Heart right ventricle (tissue), 16 donors: ENCODE measurements around the gene CCDC154. TPM values are rescaled to one million over a fixed set of nuclear protein-coding genes. Genes with fewer than 3 reads are reported as not detected.

Experiments
- ATAC-seq, 8 donors: fragments of 200-7000 bp; cut with Tn5 transposase; one replicate each; pipeline ENCODE4 v1.9.1; 2020; ENCODE audit warnings: mild to moderate bottlenecking in 8 of 8, moderate library complexity in 8 of 8, moderate number of reproducible peaks in 1 of 8
- DNase-seq, 2 donors: peaks; one replicate each; pipeline ENCODE4 v3.0.0-alpha.2; 2020
- H3K27ac ChIP-seq, 10 donors: fragments of 200-600 bp; sonication (generic) in 2 of 10; one replicate each; pipeline versions ENCODE4 v1.5.0 to v1.8.0; 2020 to 2022; ENCODE audit warnings: mild to moderate bottlenecking in 3 of 10
- H3K27me3 ChIP-seq, 7 donors: fragments of 200-600 bp; one replicate each; pipeline ENCODE4 v1.8.0; 2021 to 2022; ENCODE audit warnings: mild to moderate bottlenecking in 2 of 7
- H3K36me3 ChIP-seq, 9 donors: fragments of 200-600 bp; sonication (generic) in 1 of 9; one replicate each; pipeline versions ENCODE4 v1.5.0 to v1.8.0; 2020 to 2022; ENCODE audit warnings: mild to moderate bottlenecking in 2 of 9
- H3K4me1 ChIP-seq, 9 donors: fragments of 200-600 bp; sonication (generic) in 1 of 9; one replicate each; pipeline versions ENCODE4 v1.5.0 to v1.8.0; 2020 to 2022; ENCODE audit warnings: mild to moderate bottlenecking in 4 of 9
- H3K4me3 ChIP-seq, 10 donors: fragments of 200-600 bp; sonication (generic) in 2 of 10; one replicate each; pipeline versions ENCODE4 v1.5.0 to v1.8.0; 2020 to 2022; ENCODE audit warnings: mild to moderate bottlenecking in 7 of 10, moderate library complexity in 2 of 10
- H3K9me3 ChIP-seq, 11 donors: fragments of 200-600 bp in 10 of 11; sonication (generic) in 2 of 11; one replicate each; pipeline versions ENCODE4 v1.5.0 to v1.8.0; 2013 to 2022; ENCODE audit warnings: mild to moderate bottlenecking in 2 of 11, control low read depth in 1 of 11, moderate library complexity in 1 of 11
- CTCF ChIP-seq, 9 donors: fragments of 200-600 bp; sonication (generic) in 2 of 9; IDR thresholded peaks; one replicate each; pipeline versions ENCODE4 v1.5.0 to v1.8.0; 2021 to 2022; ENCODE audit warnings: antibody characterized with exemption in 9 of 9, mild to moderate bottlenecking in 5 of 9, moderate library complexity in 1 of 9
- WGBS, 2 donors: extraction: QIAGEN DNeasy Blood & Tissue Kit; methylation state at CpG; one replicate each; pipeline ENCODE4 v1.1.7; 2013; ENCODE audit warnings: inconsistent platforms in 1 of 2; 5-methylcytosine and 5-hydroxymethylcytosine counted together
- intact Hi-C, 10 donors: fragments of 100-400 bp; cut with DNase I; formaldehyde crosslinking; loops; one replicate each; pipeline versions ENCODE4 v1.11.1 to v1.14.2; 2022
- polyA plus RNA-seq, 2 donors: library from polyadenylated mRNA; stranded (reverse); fragments of 200-250 nt; gene quantifications; one replicate each; pipeline ENCODE4 v1.2.3, GENCODE V29; 2013
- total RNA-seq, 10 donors: library from RNA; stranded (reverse); fragmentation: NEBNext Ultra II Directional in 3 of 10; extraction: Animal tissue kit (Norgen Biotek cat#: 25700) in 3 of 10; gene quantifications; one replicate each; pipeline versions ENCODE4 v1.2.1 to v1.2.4, GENCODE V29; 2021 to 2023
- donor health status: Arrhythmogenic right ventricular cardiomyopathy.
- donor health status: ischemic (EF 13 %, LVEDD 7.1; RV severe dilation, severe dysfunction).
- donor health status: healthy with polysubstance abuse.
- donor health status: DM: no; HTN: yes; CAD: no.
- donor health status: DM: no; HTN: no; CAD: no.
- donor health status: ischemic (EF 25% LVEDD 6.9; RV normal size, moderate dysfunction).
- donor health status: ischemic (EF 25% LVEDD 5.7; RV mildly dilated, moderate dysfunction).
- donor health status: healthy.
- donor health status: DM: yes; HTN: yes; CAD: no.
- donor health status: Ischemic cardiomyopathy.
- donor health status: ischemic (EF 35%, LVEDD 5.7; RV mildly dilated, moderate dysfunction).
- donor health status: nonischemic (EF 11% LVEDD 7.7; RV severe dilation, severe dysfunction).
- donor health status: DM: yes; HTN: yes; CAD: no.
- donor health status: PGD.
- donor health status: ischemic (EF 29% LVEDD 5.4; RV normal size, mild dysfunction).
- donor health status: nonischemic (EF 23%, LVEDD 6.1; RV moderate dilation, normal function).

Gene CCDC154
- total and polyA plus RNA-seq, 12 donors = 0.17 to 5.9 (median 0.75) TPM

GRCh38 chr16:1468426-1468810, 24.1 kb upstream of the CCDC154 start:
- Histone ChIP-seq H3K9me3 (peaks cover 0 to 3% (median 0%) of the 10 kb centered on the region in 11 donors), H3K27ac (no peak overlapping the region), H3K4me3 (no peak overlapping the region), H3K27me3 (no peaks in the 10 kb centered on the region), H3K36me3 (peaks cover 0 to 26% (median 0%) of the 10 kb centered on the region in 9 donors), H3K4me1 (peaks cover under 1 to 60% (median 7%) of the 10 kb centered on the region in 9 donors)
- no peak for TF ChIP-seq CTCF (IDR thresholded peaks at IDR 0.05)
- ATAC-seq (no peak), DNase-seq (no peak)
- intact Hi-C loops = no loop called here
- WGBS, 2 donors = 77 to 80% methylated on average over 22 of the region's 22 CpGs

GRCh38 chr16:1466968-1467521, 22.7 kb upstream of the CCDC154 start:
- peak in 1 of 2 donors; percentile 26 for DNase-seq

GRCh38 chr16:1466054-1466453, 21.7 kb upstream of the CCDC154 start:
- peak in 1 of 8 donors; percentile 18 for ATAC-seq
- WGBS, 2 donors = 93 to 95% methylated on average over 24 of the region's 24 CpGs

More at GRCh38 chr16:1466968-1467521, 22.7 kb upstream of the CCDC154 start:
- peaks cover 0 to 33% (median 0%) of the 10 kb centered on the region in 9 donors for H3K36me3 ChIP-seq
- intact Hi-C loops = no loop called here
- WGBS, 2 donors = 54 to 65% methylated on average over 14 of the region's 14 CpGs
- ATAC-seq = peak in 5 of 8 donors; percentile 9 to 62 (median 25)
- peaks cover 0 to 3% (median 0%) of the 10 kb centered on the region in 11 donors for H3K9me3 ChIP-seq
- H3K27me3 ChIP-seq = no peaks in the 10 kb centered on the region
- no peak overlapping the region for H3K27ac ChIP-seq
- TF ChIP-seq CTCF (IDR thresholded peaks at IDR 0.05) = no peak
- H3K4me1 ChIP-seq = peaks cover 0 to 47% (median 6%) of the 10 kb centered on the region in 9 donors
- H3K4me3 ChIP-seq = no peak overlapping the region

GRCh38 chr16:1465567-1465915, 21.2 kb upstream of the CCDC154 start:
- H3K4me3 ChIP-seq = no peak overlapping the region
- intact Hi-C loops = no loop called here
- no peaks in the 10 kb centered on the region for H3K27me3 ChIP-seq
- TF ChIP-seq CTCF (IDR thresholded peaks at IDR 0.05) = no peak
- WGBS, 2 donors = 93 to 94% methylated on average over 12 to 13 of the region's 13 CpGs
- H3K9me3 ChIP-seq = no peaks in the 10 kb centered on the region
- no peak for DNase-seq
- H3K36me3 ChIP-seq = peaks cover 0 to 45% (median 9%) of the 10 kb centered on the region in 9 donors
- ATAC-seq = peak in 1 of 8 donors; percentile 22
- no peak overlapping the region for H3K27ac ChIP-seq
- peaks cover 0 to 32% (median 6%) of the 10 kb centered on the region in 9 donors for H3K4me1 ChIP-seq

More at GRCh38 chr16:1466054-1466453, 21.7 kb upstream of the CCDC154 start:
- Histone ChIP-seq H3K4me1 (peaks cover 0 to 37% (median 6%) of the 10 kb centered on the region in 9 donors), H3K4me3 (no peak overlapping the region), H3K9me3 (peaks cover 0 to 2% (median 0%) of the 10 kb centered on the region in 11 donors), H3K36me3 (peaks cover 0 to 40% (median 5%) of the 10 kb centered on the region in 9 donors), H3K27me3 (no peaks in the 10 kb centered on the region), H3K27ac (no peak overlapping the region)
- peak in 1 of 2 donors; percentile 9 for DNase-seq
- no peak for TF ChIP-seq CTCF (IDR thresholded peaks at IDR 0.05)
- intact Hi-C loops = no loop called here
